Liver (tissue), 9 donors: ENCODE data around the gene PSMD5. TPM values are rescaled to one million over a fixed set of nuclear protein-coding genes. Genes with fewer than 3 reads are reported as not detected.

ENCODE experiments used
- DNase-seq: peaks from one replicate; pipeline ENCODE4 v3.0.0-alpha.2; 2017; ENCODE audit warnings: low spot score
- H3K27ac ChIP-seq, 2 donors: one replicate each; pipeline ENCODE4 v1.7.0; 2013; ENCODE audit warnings: inconsistent platforms in 2 of 2, low read length in 2 of 2, control low read depth in 1 of 2, low read depth in 1 of 2, mild to moderate bottlenecking in 1 of 2
- H3K27me3 ChIP-seq, 4 donors: one replicate each; pipeline versions ENCODE4 v1.6.1 to v1.7.0; 2013; ENCODE audit warnings: low read length in 3 of 4, inconsistent platforms in 1 of 4, mild to moderate bottlenecking in 1 of 4, moderate library complexity in 1 of 4; ENCODE audit not compliant: control insufficient read depth in 4 of 4, insufficient read depth in 4 of 4
- H3K36me3 ChIP-seq, 4 donors: one replicate each; pipeline versions ENCODE4 v1.6.1 to v1.7.0; 2013; ENCODE audit warnings: low read length in 3 of 4, mild to moderate bottlenecking in 3 of 4, low read depth in 1 of 4, moderate library complexity in 1 of 4; ENCODE audit not compliant: control insufficient read depth in 4 of 4, insufficient read depth in 3 of 4
- H3K4me1 ChIP-seq, 4 donors: one replicate each; pipeline versions ENCODE4 v1.6.1 to v1.7.0; 2013; ENCODE audit warnings: low read length in 3 of 4, mild to moderate bottlenecking in 3 of 4, moderate library complexity in 1 of 4; ENCODE audit not compliant: control insufficient read depth in 4 of 4, insufficient read depth in 4 of 4
- H3K4me3 ChIP-seq, 3 donors: one replicate each; pipeline versions ENCODE4 v1.6.1 to v1.7.0; 2013; ENCODE audit warnings: low read length in 3 of 3, control low read depth in 1 of 3, low read depth in 1 of 3, mild to moderate bottlenecking in 1 of 3
- H3K9ac ChIP-seq, 2 donors: one replicate each; pipeline ENCODE4 v1.7.0; 2013; ENCODE audit warnings: low read length in 2 of 2, mild to moderate bottlenecking in 2 of 2, moderate library complexity in 2 of 2, control low read depth in 1 of 2, low read depth in 1 of 2
- H3K9me3 ChIP-seq, 4 donors: one replicate each; pipeline versions ENCODE4 v1.6.1 to v1.7.0; 2013; ENCODE audit warnings: low read length in 3 of 4; ENCODE audit not compliant: control insufficient read depth in 4 of 4
- FOXA2 ChIP-seq: IDR thresholded peaks from 2 replicates; pipeline ENCODE4 v1.6.1; 2016; ENCODE audit warnings: antibody characterized with exemption
- GABPA ChIP-seq, 2 donors: IDR thresholded peaks in 1 of 2; conservative IDR thresholded peaks in 1 of 2; 2 replicates each; pipeline ENCODE4 v1.6.1; 2016; ENCODE audit warnings: antibody characterized with exemption in 2 of 2, mild to moderate bottlenecking in 1 of 2, moderate library complexity in 1 of 2
- HNF4A ChIP-seq, 2 donors: conservative IDR thresholded peaks; 2 replicates each; pipeline ENCODE4 v1.6.1; 2016; ENCODE audit warnings: antibody characterized with exemption in 2 of 2, mild to moderate bottlenecking in 2 of 2
- HNF4G ChIP-seq: IDR thresholded peaks from 2 replicates; pipeline ENCODE4 v1.6.1; 2016; ENCODE audit warnings: antibody characterized with exemption
- JUND ChIP-seq, 2 donors: IDR thresholded peaks; 2 replicates each; pipeline ENCODE4 v1.6.1; 2016; ENCODE audit warnings: antibody characterized with exemption in 2 of 2
- MAX ChIP-seq: IDR thresholded peaks from 2 replicates; pipeline ENCODE4 v1.6.1; 2016; ENCODE audit warnings: antibody characterized with exemption
- NR2F2 ChIP-seq: IDR thresholded peaks from 2 replicates; pipeline ENCODE4 v1.6.1; 2016; ENCODE audit warnings: antibody characterized with exemption
- RAD21 ChIP-seq, 2 donors: IDR thresholded peaks; 2 replicates each; pipeline ENCODE4 v1.6.1; 2016; ENCODE audit warnings: antibody characterized with exemption in 2 of 2, mild to moderate bottlenecking in 2 of 2
- RXRA ChIP-seq, 2 donors: IDR thresholded peaks; 2 replicates each; pipeline ENCODE4 v1.6.1; 2017 to 2018; ENCODE audit warnings: antibody characterized with exemption in 2 of 2, mild to moderate bottlenecking in 1 of 2
- SP1 ChIP-seq: IDR thresholded peaks from 2 replicates; pipeline ENCODE4 v1.6.1; 2018; ENCODE audit warnings: antibody characterized with exemption, mild to moderate bottlenecking
- TAF1 ChIP-seq: conservative IDR thresholded peaks from 2 replicates; pipeline ENCODE4 v1.6.1; 2016; ENCODE audit warnings: antibody characterized with exemption, mild to moderate bottlenecking
- YY1 ChIP-seq: IDR thresholded peaks from 2 replicates; pipeline ENCODE4 v1.6.1; 2016; ENCODE audit warnings: antibody characterized with exemption, mild to moderate bottlenecking
- ZBTB33 ChIP-seq: IDR thresholded peaks from 2 replicates; pipeline ENCODE4 v1.6.1; 2016; ENCODE audit warnings: antibody characterized with exemption
- WGBS: extraction: QIAGEN DNeasy Blood & Tissue Kit; methylation state at CpG from one replicate; pipeline ENCODE4 v1.1.7; 2013; 5-methylcytosine and 5-hydroxymethylcytosine counted together
- polyA plus RNA-seq, 2 donors: library from polyadenylated mRNA; stranded (reverse) in 1 of 2; unstranded in 1 of 2; fragments of 200-250 nt in 1 of 2; fragments of >200 nt in 1 of 2; fragmentation: Nextera tagmentation in 1 of 2; extraction: Ambion mirVana in 1 of 2; gene quantifications; one replicate each; pipeline versions ENCODE4 v1.2.1 to v1.2.3, GENCODE V29; 2013 to 2015
- total RNA-seq, 2 donors: library from RNA; depleted of rRNA; stranded (reverse); fragments of >200 nt; gene quantifications; one replicate each; pipeline ENCODE4 v1.2.3, GENCODE V29; 2014
- TF ChIP-seq, protein P1 (sequence below): IDR thresholded peaks from 2 replicates; pipeline ENCODE4 v1.6.1; 2016; ENCODE audit warnings: antibody characterized with exemption
- TF ChIP-seq, protein P2 (sequence below): IDR thresholded peaks from 2 replicates; pipeline ENCODE4 v1.6.1; 2016; ENCODE audit warnings: antibody characterized with exemption, mild to moderate bottlenecking
- TF ChIP-seq, protein P3 (sequence below): fragments of 150-350 bp; IDR thresholded peaks from 2 replicates; pipeline ENCODE4 v1.5.1; 2017; ENCODE audit warnings: improper control_type of control experiment, low read depth, low read length; ENCODE audit not compliant: missing input control
- donor health status: healthy.
- donor health status: healthy.
- donor health status: healthy.
- donor health status: healthy.
- donor health status: healthy.

PSMD5 gene
- total and polyA plus RNA-seq, 4 donors, result 10.9 to 19.1 (median 16.0) TPM

DNA sequence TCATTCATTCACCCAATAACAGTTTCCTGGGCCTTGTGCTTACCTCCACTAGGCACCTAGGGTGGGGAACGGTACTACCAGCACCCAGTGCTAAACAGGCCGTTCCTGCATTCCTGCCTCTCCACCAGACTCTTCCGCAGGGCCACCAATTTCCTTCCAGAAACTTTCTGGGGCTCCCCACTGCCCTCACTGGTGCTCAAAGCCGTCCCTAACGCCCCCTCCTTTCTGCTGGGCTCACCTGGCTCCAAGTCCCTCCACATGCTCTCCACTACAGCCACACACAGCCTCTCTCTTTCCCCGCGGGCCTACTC is 32.9 kb upstream of the PSMD5 start:
- peak overlapping the region; percentile 74 to 81 for H3K27ac ChIP-seq
- no peaks in the 10 kb centered on the region for H3K9me3 ChIP-seq
- 74% methylated on average over 7 of the region's 7 CpGs for WGBS
- no peak overlapping the region for H3K4me3 ChIP-seq
- H3K9ac ChIP-seq, result no peak overlapping the region
- no peaks in the 10 kb centered on the region for H3K36me3 ChIP-seq
- no peak for DNase-seq
- TF ChIP-seq FOXA2, result no peak
- no peak for TF ChIP-seq MAX
- TF ChIP-seq ZBTB33, result no peak
- no peak for TF ChIP-seq YY1
- peaks cover 2 to 10% (median 8%) of the 10 kb centered on the region in 4 donors for H3K4me1 ChIP-seq
- no peaks in the 10 kb centered on the region for H3K27me3 ChIP-seq

GRCh38 chr9:120875195-120875565 is 32.5 kb upstream of the PSMD5 start:
- WGBS, result 89% methylated on average over 4 of the region's 4 CpGs
- H3K27ac ChIP-seq, result peak overlapping the region in 1 of 2 donors; percentile 16
- no peaks in the 10 kb centered on the region for H3K27me3 ChIP-seq
- no peak for TF ChIP-seq HNF4G
- TF ChIP-seq YY1, result no peak
- no peak for TF ChIP-seq SP1
- TF ChIP-seq RAD21 (IDR thresholded peaks at IDR 0.05), result no peak
- TF ChIP-seq, protein P1, sequence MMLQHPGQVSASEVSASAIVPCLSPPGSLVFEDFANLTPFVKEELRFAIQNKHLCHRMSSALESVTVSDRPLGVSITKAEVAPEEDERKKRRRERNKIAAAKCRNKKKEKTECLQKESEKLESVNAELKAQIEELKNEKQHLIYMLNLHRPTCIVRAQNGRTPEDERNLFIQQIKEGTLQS, result no peak
- TF ChIP-seq GABPA (IDR thresholded peaks at IDR 0.05 in 1 of 2, conservative IDR thresholded peaks at IDR 0.05 in 1 of 2), result no peak
- TF ChIP-seq, protein P2, sequence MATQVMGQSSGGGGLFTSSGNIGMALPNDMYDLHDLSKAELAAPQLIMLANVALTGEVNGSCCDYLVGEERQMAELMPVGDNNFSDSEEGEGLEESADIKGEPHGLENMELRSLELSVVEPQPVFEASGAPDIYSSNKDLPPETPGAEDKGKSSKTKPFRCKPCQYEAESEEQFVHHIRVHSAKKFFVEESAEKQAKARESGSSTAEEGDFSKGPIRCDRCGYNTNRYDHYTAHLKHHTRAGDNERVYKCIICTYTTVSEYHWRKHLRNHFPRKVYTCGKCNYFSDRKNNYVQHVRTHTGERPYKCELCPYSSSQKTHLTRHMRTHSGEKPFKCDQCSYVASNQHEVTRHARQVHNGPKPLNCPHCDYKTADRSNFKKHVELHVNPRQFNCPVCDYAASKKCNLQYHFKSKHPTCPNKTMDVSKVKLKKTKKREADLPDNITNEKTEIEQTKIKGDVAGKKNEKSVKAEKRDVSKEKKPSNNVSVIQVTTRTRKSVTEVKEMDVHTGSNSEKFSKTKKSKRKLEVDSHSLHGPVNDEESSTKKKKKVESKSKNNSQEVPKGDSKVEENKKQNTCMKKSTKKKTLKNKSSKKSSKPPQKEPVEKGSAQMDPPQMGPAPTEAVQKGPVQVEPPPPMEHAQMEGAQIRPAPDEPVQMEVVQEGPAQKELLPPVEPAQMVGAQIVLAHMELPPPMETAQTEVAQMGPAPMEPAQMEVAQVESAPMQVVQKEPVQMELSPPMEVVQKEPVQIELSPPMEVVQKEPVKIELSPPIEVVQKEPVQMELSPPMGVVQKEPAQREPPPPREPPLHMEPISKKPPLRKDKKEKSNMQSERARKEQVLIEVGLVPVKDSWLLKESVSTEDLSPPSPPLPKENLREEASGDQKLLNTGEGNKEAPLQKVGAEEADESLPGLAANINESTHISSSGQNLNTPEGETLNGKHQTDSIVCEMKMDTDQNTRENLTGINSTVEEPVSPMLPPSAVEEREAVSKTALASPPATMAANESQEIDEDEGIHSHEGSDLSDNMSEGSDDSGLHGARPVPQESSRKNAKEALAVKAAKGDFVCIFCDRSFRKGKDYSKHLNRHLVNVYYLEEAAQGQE, result no peak
- TF ChIP-seq MAX, result no peak
- no peak for TF ChIP-seq RXRA (IDR thresholded peaks at IDR 0.05)
- no peak for TF ChIP-seq ZBTB33
- TF ChIP-seq JUND (IDR thresholded peaks at IDR 0.05), result no peak
- TF ChIP-seq FOXA2, result no peak
- TF ChIP-seq HNF4A (conservative IDR thresholded peaks at IDR 0.05), result no peak
- TF ChIP-seq, protein P3, sequence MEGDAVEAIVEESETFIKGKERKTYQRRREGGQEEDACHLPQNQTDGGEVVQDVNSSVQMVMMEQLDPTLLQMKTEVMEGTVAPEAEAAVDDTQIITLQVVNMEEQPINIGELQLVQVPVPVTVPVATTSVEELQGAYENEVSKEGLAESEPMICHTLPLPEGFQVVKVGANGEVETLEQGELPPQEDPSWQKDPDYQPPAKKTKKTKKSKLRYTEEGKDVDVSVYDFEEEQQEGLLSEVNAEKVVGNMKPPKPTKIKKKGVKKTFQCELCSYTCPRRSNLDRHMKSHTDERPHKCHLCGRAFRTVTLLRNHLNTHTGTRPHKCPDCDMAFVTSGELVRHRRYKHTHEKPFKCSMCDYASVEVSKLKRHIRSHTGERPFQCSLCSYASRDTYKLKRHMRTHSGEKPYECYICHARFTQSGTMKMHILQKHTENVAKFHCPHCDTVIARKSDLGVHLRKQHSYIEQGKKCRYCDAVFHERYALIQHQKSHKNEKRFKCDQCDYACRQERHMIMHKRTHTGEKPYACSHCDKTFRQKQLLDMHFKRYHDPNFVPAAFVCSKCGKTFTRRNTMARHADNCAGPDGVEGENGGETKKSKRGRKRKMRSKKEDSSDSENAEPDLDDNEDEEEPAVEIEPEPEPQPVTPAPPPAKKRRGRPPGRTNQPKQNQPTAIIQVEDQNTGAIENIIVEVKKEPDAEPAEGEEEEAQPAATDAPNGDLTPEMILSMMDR, result no peak
- no peak for TF ChIP-seq NR2F2
- no peak for TF ChIP-seq TAF1
- no peak overlapping the region for H3K9ac ChIP-seq
- peaks cover 2 to 10% (median 8%) of the 10 kb centered on the region in 4 donors for H3K4me1 ChIP-seq
- H3K4me3 ChIP-seq, result no peak overlapping the region
- no peaks in the 10 kb centered on the region for H3K36me3 ChIP-seq
- DNase-seq, result no peak
- H3K9me3 ChIP-seq, result no peaks in the 10 kb centered on the region
